GM19438 (cell line): ENCODE results near the gene RPH3AL.

Source experiments
- ATAC-seq: cut with Tn5 transposase; IDR thresholded peaks from one replicate; pipeline ENCODE4 v1.9.1; 2021; ENCODE audit warnings: low read depth; ENCODE audit not compliant: unreplicated experiment

The RPH3AL gene

DNA sequence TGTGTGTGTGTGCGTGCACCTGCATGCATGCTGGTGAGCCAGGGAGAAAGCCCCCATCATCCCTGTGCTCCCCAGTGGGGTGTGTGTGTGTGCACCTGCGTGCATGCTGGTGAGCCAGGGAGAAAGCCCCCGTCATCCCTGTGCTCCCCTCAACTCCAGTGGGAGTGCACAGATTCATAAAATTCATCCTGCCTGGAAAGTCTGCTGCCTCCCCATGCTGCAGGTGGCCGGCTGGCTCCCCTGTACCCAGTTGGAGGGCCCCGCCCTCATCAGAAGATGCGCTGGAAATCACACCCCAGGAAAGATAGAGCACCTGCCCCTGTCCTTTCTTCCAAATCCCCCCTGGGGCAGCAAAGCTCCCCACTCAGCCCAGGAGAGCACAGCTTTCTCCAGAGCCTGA lies 86.4 kb downstream of the RPH3AL start:
- ATAC-seq: no peak

DNA sequence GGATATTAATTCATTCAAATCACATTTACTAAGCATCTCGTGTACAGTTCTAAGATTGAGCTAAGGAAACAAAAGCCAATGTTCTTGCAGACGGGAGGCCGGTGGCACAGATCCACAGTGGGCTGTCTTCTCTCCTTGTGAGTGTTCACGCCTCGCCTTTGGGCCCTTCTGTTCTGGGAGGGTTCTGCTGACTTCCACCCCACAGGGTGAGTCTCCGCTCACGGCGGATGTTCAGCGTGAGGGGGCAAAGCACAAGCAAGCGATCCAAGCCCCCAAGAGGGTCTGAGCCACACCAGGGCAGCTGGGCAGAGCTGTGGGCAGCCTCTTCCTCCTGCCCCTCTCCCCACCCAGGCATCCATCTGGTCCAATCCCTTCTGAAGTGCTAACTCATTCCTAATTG lies 86.9 kb downstream of the RPH3AL start:
- no peak for ATAC-seq

DNA sequence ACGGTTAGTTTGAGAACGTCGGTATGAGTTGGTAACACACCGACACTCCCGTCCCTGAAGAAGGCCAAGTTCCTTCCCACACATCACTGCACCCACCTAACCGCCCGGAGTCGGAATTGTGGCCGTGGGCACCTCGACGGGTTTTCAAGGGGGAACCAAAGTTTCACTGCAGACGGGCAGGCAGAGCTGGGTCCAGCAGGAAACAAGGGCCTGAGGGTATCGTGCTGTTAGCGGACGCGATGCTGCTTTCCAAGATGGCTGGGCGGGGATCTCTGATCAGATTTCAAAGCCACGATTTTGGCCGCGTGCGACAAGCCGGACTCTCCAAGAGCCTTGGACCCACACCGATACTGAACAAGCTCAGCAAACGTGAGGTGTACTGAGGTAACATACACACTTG lies 88.8 kb downstream of the RPH3AL start:
- ATAC-seq: no peak

- ATAC-seq: no peak
These were observed 89.3 kb downstream of the RPH3AL start for GRCh38 chr17:263271-263670.

- ATAC-seq: no peak
These were observed 91.0 kb downstream of the RPH3AL start for GRCh38 chr17:261635-262034.

GRCh38 chr17:260944-261343 lies 91.7 kb downstream of the RPH3AL start:
- ATAC-seq: no peak

- no peak for ATAC-seq
These were observed 92.4 kb downstream of the RPH3AL start for GRCh38 chr17:260031-260791.

- ATAC-seq: no peak
These were observed 93.1 kb downstream of the RPH3AL start for GRCh38 chr17:259341-259976.

DNA sequence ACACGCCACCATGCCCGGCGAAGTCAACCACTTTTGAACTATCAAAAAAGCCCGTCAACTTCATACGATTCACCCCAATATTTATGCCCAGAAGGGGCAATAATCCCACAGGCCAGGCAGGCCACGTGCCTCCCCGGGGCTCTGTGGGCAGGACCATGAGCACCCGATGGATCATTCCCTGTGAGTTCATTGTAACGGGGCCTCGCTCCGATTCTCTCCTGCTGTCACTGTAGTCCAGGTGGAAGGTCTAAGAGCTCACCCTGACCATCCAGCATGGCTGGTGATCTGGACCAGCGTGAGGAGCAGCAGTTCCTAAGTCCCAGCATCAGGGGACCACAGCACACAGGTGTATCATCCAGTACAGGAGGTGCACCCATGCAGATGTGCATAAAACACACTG lies 93.7 kb downstream of the RPH3AL start:
- ATAC-seq: no peak

DNA sequence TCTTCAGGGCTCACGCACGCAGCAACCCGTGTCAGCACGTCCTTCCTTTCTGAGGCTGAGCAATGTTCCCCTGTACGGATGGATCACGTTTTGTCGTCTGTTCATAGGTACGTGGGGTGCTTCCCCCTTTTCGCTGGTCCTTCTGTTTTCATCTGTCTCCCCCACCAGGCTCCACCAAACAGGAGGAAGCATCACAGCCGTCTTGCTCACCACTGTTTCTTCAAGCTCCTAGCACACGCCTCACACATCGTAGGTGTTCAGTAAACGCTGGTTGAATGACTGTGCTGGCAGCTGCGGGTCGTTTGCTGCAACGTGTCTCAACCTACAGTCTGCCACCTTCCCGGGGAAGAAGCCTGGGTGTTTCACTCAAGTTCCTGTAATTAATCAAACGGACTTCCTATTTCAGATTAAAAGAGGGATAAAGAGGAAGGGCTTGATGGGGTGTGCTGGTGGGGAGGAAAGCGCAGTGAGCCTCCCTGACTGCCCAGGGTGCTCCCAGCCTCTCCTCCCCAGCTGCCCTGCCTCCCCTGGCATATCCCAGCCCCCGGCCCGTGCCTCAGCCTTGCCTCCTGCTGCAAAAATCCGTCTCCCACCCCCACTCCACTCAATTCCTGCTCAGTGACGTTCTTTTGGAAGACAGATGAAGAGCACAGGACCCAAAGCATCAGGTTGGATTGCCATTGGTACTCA lies 94.4 kb downstream of the RPH3AL start:
- no peak for ATAC-seq

- ATAC-seq: no peak
These were observed 99.3 kb downstream of the RPH3AL start for GRCh38 chr17:253091-253846.

GRCh38 chr17:252456-252855 lies 100.2 kb downstream of the RPH3AL start:
- no peak for ATAC-seq

GRCh38 chr17:251531-251930 lies 101.1 kb downstream of the RPH3AL start:
- no peak for ATAC-seq

GRCh38 chr17:250487-251300 lies 101.9 kb downstream of the RPH3AL start:
- ATAC-seq: no peak

DNA sequence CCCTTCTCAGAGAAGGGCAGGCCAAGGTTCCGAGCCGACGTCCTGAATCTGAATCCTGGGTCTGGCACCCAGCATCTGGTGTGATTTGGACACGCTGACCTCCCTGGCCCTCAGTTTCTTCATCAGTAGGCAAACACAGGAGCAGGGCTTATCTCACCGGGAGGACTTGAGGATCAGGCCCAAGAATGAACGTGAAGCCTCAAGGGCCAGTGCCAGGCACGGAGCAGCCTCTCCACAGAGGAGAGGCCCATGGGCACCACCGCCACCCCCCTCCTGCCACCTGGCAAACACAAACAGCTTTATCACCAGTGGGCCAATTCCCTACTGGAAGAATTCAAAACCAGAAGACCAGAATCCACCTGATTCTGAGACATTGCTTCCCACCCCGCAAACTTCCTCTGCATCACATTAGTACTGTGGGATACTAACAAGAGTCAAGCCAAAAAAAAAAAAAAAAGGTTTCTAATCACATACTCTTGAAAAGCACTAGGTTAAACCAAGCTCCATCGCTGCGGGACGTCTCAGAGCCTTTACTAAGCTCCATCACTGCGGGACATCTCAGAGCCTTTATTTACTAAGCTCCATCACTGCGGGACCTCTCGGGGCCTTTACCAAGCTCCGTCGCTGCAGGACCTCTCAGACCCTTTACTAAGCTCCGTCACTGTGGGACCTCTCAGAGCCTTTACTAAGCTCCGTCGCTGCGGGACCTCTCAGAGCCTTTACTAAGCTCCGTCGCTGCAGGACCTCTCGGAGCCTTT lies 103.2 kb downstream of the RPH3AL start:
- ATAC-seq: no peak

DNA sequence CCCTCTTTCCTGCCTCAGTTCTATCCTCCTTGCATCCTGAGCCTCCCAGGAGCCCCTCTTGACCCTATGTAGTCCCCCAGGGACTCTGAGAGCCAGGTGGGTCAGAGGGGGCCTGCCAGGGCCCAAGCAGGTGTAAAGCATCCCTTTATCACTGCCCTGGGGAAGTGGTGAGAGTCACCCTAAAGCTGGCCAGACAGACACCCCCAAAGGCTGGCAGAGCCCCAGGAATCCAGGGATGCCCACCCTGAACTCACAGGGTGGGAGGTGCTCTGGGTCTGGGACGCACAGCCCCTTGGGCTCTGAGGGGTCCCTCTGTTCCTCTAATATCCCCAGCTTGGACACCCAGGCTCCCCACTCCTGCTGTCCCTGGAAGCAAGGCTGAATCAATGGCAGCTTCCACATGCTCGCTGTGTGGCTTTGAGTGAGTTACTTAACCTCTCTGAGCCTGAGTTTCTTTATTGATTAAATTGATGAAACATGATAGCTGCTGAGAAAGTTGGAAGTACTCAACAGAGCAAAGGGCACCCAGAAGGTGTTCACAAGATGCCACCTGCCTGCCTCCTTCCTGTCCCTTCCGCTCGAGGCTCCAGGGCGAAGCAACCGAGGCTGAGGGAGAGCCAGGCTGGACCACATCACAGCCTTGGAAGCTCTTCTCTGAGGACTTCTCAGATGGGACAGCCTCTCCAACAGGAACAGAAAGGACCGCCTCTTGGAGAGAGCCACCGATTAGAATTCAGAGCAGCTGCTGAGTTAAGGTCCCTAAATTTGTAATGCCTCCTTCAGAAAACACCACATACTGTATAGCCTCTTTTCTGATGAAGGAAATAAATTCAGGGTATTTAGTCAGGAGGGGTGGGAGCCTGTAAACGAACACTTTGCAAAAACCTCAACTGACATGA lies 104.0 kb downstream of the RPH3AL start:
- no peak for ATAC-seq

DNA sequence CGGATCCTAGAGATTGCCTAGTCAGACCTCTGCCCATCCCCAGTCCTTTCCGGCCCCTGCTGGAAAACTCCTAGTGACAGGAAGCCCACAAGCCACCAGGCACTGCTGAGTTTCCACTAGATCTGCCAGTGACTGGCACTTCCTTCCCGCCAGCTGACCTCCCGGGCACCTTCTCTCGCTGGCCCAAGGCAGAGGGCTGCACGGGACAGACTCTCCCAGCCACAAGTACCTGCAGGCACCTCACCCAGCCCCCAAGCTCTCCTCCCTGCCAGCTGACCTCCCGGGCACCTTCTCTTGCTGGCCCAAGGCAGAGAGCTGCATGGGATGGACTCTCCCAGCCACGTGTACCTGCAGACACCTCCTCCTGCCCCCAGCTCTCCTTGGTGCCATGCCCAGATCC lies 104.8 kb downstream of the RPH3AL start:
- no peak for ATAC-seq

DNA sequence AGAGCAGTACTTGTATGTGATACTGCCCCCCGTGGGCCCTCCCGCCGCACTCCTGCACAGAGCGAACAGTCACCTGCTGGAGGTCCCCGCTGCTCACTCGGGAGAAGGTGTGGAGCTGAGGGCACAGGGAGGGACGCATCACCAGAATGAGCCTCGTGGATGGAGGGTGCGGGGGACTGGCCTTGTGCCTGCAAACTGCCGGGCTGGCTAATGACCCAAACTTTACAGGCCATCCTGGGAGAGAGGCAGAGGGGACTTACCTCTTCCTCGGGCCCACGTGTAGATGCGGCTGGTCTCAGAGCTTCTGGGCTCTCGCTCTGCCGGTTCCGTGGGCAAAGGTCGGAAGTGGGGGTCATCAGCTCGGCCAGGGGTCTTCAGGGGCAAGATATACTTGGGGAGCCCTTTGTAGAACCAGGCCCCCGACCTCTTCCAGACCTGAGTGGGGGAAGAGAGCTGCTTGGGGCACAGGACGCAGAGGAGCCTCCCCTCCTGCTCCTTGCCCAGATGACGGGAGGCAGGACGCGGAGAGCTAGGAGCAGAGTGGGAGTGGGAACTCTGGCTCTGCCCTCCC lies 105.7 kb downstream of the RPH3AL start:
- no peak for ATAC-seq
